Right atrium auricular region (tissue), 2 donors: ENCODE data around the gene HIPK4. TPM values are rescaled to one million over a fixed set of nuclear protein-coding genes. Genes with fewer than 3 reads are reported as not detected.

Experiments used
- DNase-seq: peaks from one replicate; pipeline ENCODE4 v3.0.0-alpha.2; 2019; ENCODE audit warnings: low spot score
- H3K27ac ChIP-seq, 2 donors: fragments of 200-600 bp; sonication (generic); 1 replicate in 1 of 2; 2 replicates in 1 of 2; pipeline ENCODE4 v1.5.1; 2016 to 2019
- H3K27me3 ChIP-seq, 2 donors: fragments of 200-600 bp; sonication (generic); one replicate each; pipeline versions ENCODE4 v1.5.1 to v1.6.0; 2017 to 2019
- H3K36me3 ChIP-seq: fragments of 200-600 bp; sonication (generic); one replicate; pipeline ENCODE4 v1.5.1; 2016
- H3K4me1 ChIP-seq, 2 donors: fragments of 200-600 bp; sonication (generic); one replicate each; pipeline versions ENCODE4 v1.5.1 to v1.6.0; 2017 to 2019
- H3K4me3 ChIP-seq, 2 donors: fragments of 200-600 bp; sonication (generic); 1 replicate in 1 of 2; 2 replicates in 1 of 2; pipeline ENCODE4 v1.5.1; 2017 to 2019; ENCODE audit warnings: mild to moderate bottlenecking in 1 of 2, moderate library complexity in 1 of 2
- H3K9me3 ChIP-seq, 2 donors: fragments of 200-600 bp; sonication (generic); one replicate each; pipeline ENCODE4 v1.5.1; 2019
- CTCF ChIP-seq, 2 donors: fragments of 200-600 bp; sonication (generic); IDR thresholded peaks; one replicate each; pipeline ENCODE4 v1.5.1; 2019; ENCODE audit warnings: antibody characterized with exemption in 2 of 2
- total RNA-seq, 2 donors: library from RNA; depleted of rRNA; stranded (reverse); fragments of >200 nt; gene quantifications; one replicate each; pipeline ENCODE4 v1.1.0, GENCODE V29; 2016

The HIPK4 gene
- total RNA-seq, 2 donors from 2014 or later: 1.0 TPM; not detected in 1

- no peak for TF ChIP-seq CTCF (IDR thresholded peaks at IDR 0.05)
- no peak for DNase-seq
- Histone ChIP-seq H3K9me3 (no peaks in the 10 kb centered on the region), H3K36me3 (no peaks in the 10 kb centered on the region), H3K27me3 (no peaks in the 10 kb centered on the region), H3K27ac (no peak overlapping the region), H3K4me1 (no peaks in the 10 kb centered on the region), H3K4me3 (no peak overlapping the region)
Measured at GRCh38 chr19:40355975-40356680, 33.9 kb downstream of the HIPK4 start.

GRCh38 chr19:40348961-40349507 is 40.9 kb downstream of the HIPK4 start:
- Histone ChIP-seq H3K9me3 (no peaks in the 10 kb centered on the region), H3K27ac (peak overlapping the region; percentile 87 to 90), H3K4me3 (peak overlapping the region; percentile 78 to 88), H3K36me3 (no peaks in the 10 kb centered on the region), H3K4me1 (peaks cover 0 to 20% of the 10 kb centered on the region in 2 donors), H3K27me3 (no peaks in the 10 kb centered on the region)
- peak; percentile 61 for DNase-seq
- TF ChIP-seq CTCF (IDR thresholded peaks at IDR 0.05): no peak

- TF ChIP-seq CTCF (IDR thresholded peaks at IDR 0.05): no peak
- Histone ChIP-seq H3K9me3 (no peaks in the 10 kb centered on the region), H3K36me3 (no peaks in the 10 kb centered on the region), H3K4me1 (peaks cover 0 to 23% of the 10 kb centered on the region in 2 donors), H3K4me3 (peak within 1 kb of the TSS; percentile 78 to 88), H3K27ac (peak within 1 kb of the TSS; percentile 87 to 90), H3K27me3 (no peaks in the 10 kb centered on the region)
- DNase-seq: peak; percentile 100
Measured at GRCh38 chr19:40348125-40348913, 41.7 kb downstream of the HIPK4 start, which contains the start of the genes C19orf47 and PLD3. Gene C19orf47 (minus strand): TSS chr19:40348397. CDS start chr19:40341857, 6,540 bp downstream. Gene PLD3 (plus strand): TSS chr19:40348695. CDS start chr19:40366484, 17,789 bp downstream.

- Histone ChIP-seq H3K4me3 (no peak overlapping the region), H3K27me3 (no peaks in the 10 kb centered on the region), H3K27ac (peak overlapping the region; percentile 84 to 92), H3K36me3 (peaks cover 3% of the 10 kb centered on the region), H3K9me3 (no peaks in the 10 kb centered on the region), H3K4me1 (peaks cover 0 to 33% of the 10 kb centered on the region in 2 donors)
- TF ChIP-seq CTCF (IDR thresholded peaks at IDR 0.05): no peak
- no peak for DNase-seq
Measured at GRCh38 chr19:40344422-40344821, 45.6 kb downstream of the HIPK4 start.

GRCh38 chr19:40342644-40343311 is 47.2 kb downstream of the HIPK4 start:
- Histone ChIP-seq H3K36me3 (peaks cover 11% of the 10 kb centered on the region), H3K4me3 (no peak overlapping the region), H3K9me3 (no peaks in the 10 kb centered on the region), H3K27ac (peak overlapping the region; percentile 84 to 92), H3K27me3 (no peaks in the 10 kb centered on the region), H3K4me1 (peaks cover 0 to 27% of the 10 kb centered on the region in 2 donors)
- TF ChIP-seq CTCF (IDR thresholded peaks at IDR 0.05): no peak
- no peak for DNase-seq
